Epithelial cell of proximal tubule (primary cell): ENCODE measurements around the gene TACC2. TPM values are rescaled to one million over a fixed set of nuclear protein-coding genes. Genes with fewer than 3 reads are reported as not detected.

Experiments used
- DNase-seq: peaks from one replicate; pipeline ENCODE4 v3.0.0-alpha.2; 2011; ENCODE audit warnings: low read depth
- H3K4me3 ChIP-seq: 2 replicates; pipeline ENCODE4 v1.5.1; 2011; ENCODE audit warnings: low read depth, mild to moderate bottlenecking, low read length
- CTCF ChIP-seq: conservative IDR thresholded peaks from 2 replicates; pipeline ENCODE4 v1.5.1; 2012; ENCODE audit warnings: low read depth, mild to moderate bottlenecking, low read length
- total RNA-seq: library from RNA; depleted of rRNA; stranded (reverse); fragments of >200 nt; gene quantifications from 2 replicates; pipeline ENCODE4 v1.2.3, GENCODE V29; 2015

TACC2 gene
- total RNA-seq, 1 donor from 2014 or later, result 23.9 TPM

- no peak for TF ChIP-seq CTCF
- no peak overlapping the region for H3K4me3 ChIP-seq
- no peak for DNase-seq
Measured at GRCh38 chr10:122264436-122264835, 275.5 kb downstream of the TACC2 start.

- DNase-seq, result no peak
- TF ChIP-seq CTCF, result no peak
- no peak overlapping the region for H3K4me3 ChIP-seq
Measured at GRCh38 chr10:122264931-122265330, 276.0 kb downstream of the TACC2 start.

- TF ChIP-seq CTCF, result no peak
- no peak overlapping the region for H3K4me3 ChIP-seq
- peak; percentile 64 for DNase-seq
Measured at GRCh38 chr10:122265896-122266295, 276.9 kb downstream of the TACC2 start.

GRCh38 chr10:122267849-122268737 is 279.1 kb downstream of the TACC2 start:
- no peak for DNase-seq
- peak; percentile 99 for TF ChIP-seq CTCF
- H3K4me3 ChIP-seq, result no peak overlapping the region

GRCh38 chr10:122269059-122269687 is 280.2 kb downstream of the TACC2 start:
- DNase-seq, result no peak
- no peak overlapping the region for H3K4me3 ChIP-seq
- TF ChIP-seq CTCF, result no peak

DNA sequence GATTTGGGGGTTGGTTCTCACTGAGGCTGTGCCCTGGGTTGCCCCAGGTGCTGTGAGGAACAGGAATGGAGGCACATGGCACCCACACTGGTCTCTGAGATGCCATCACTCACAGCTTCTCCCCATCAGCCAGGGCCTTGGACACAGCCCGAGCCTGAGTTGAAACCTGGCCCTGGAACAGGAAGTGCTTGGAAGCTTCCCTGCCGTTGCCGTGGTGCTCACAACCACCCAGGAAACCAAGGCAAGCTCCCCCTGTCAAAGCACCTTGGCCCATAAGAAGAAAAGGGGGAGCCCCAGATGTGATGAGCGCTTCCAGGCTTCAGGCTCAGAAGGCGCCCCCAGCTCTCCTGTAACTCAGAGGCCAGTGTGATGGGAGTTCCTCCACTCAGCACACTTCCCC is 282.1 kb downstream of the TACC2 start, which contains the start of gene BTBD16:
BTBD16 (plus strand) TSS at position 221 of the 400 bp plus-strand sequence. CDS start 3,786 bp downstream, outside the sequence.
- no peak for DNase-seq
- H3K4me3 ChIP-seq, result no peak within 1 kb of the TSS
- no peak for TF ChIP-seq CTCF
